NCI-H2227 treated with DMSO at 0.1 percent for 48 hours (cell line): ENCODE measurements around the gene DUSP9.
"Not testable (repeated sequence)": the region's sequence is repeated elsewhere in the genome, so short reads cannot be mapped to it uniquely, and the experiment has no call there.

ENCODE experiments used
- DNase-seq: peaks from one replicate; lab custom pipeline; 2025; lab: John Stamatoyannopoulos, UW

DUSP9 gene

GRCh38 chrX:153692611-153693156 is 45.7 kb downstream of the DUSP9 start:
- DNase-seq, result no peak

GRCh38 chrX:153693216-153694086 is 46.4 kb downstream of the DUSP9 start:
- no peak for DNase-seq

GRCh38 chrX:153694256-153694655 is 47.3 kb downstream of the DUSP9 start:
- not testable (repeated sequence) for DNase-seq

DNA sequence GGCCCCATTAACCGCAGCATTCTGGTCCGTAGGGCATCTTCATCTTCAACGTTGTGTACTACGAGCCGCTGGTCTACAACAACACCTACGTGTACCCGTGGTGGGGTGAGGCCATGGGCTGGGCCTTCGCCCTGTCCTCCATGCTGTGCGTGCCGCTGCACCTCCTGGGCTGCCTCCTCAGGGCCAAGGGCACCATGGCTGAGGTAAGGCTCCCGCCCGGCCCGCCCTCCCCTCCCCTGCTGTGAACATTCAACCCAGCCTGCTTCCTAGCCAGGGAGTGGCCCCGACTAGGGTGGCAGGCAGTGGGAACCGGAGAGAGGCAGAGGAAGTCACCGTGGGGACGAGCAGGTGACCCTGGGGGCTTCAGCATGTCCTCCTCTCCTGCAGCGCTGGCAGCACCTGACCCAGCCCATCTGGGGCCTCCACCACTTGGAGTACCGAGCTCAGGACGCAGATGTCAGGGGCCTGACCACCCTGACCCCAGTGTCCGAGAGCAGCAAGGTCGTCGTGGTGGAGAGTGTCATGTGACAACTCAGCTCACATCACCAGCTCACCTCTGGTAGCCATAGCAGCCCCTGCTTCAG is 47.8 kb downstream of the DUSP9 start:
- no peak for DNase-seq

DNA sequence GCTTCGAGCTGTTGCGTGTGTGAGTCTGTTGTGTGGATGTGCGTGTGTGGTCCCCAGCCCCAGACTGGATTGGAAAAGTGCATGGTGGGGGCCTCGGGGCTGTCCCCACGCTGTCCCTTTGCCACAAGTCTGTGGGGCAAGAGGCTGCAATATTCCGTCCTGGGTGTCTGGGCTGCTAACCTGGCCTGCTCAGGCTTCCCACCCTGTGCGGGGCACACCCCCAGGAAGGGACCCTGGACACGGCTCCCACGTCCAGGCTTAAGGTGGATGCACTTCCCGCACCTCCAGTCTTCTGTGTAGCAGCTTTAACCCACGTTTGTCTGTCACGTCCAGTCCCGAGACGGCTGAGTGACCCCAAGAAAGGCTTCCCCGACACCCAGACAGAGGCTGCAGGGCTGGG is 49.1 kb downstream of the DUSP9 start:
- DNase-seq, result no peak

DNA sequence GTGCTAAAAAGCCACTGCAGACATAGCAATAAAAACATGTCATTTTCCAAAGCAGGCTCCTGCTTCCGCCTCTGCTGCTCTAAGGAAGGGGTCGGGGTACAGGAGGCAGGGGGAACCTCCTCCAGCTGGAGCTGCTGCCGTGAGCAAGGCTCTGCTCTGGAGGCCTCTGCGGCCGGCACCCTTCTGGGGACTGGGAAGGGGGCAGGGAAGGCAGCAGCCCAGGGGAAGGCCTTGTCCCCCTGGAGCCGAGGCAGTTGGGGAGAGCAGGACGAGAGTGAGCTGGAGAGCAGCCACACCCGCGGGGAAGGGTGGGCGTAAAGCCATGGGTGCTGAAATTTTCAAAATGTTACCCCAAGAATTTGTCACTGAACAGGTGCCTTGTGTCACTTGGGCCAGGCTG is 49.5 kb downstream of the DUSP9 start:
- not testable (repeated sequence) for DNase-seq

GRCh38 chrX:153696986-153697722 is 50.2 kb downstream of the DUSP9 start:
- DNase-seq, result not testable (repeated sequence)

- no peak for DNase-seq
Measured at GRCh38 chrX:153697924-153698865, 51.2 kb downstream of the DUSP9 start.

- not testable (repeated sequence) for DNase-seq
Measured at GRCh38 chrX:153699210-153699783, 52.3 kb downstream of the DUSP9 start.

DNA sequence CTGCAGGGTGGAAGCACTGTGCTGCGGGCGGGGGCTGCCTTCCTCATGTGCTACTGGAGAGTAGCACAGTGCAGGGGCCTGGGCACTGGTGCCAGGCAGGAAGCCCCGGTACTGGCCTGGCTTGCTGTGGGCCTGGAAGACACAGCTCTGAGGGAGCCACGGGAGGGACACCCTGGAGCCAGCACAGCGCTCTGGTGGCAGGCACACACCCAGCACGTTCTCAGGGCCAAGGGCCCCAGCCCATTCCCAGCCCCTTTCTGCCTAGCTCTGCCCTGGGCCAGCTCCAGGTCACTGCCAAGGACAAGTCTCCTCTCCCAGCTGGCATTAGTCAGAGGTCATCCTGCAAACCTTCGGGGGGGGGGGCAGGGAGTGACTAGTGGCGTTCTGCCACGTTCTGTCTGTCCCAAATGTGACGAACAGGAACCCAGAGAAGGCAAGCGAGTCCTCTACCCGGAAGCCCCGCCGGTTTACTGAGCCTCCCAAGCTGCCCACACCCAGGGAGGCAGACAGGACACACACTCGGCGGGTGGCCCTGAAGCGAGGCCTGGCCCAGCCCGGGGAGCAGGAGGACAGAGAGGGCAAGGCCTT is 52.9 kb downstream of the DUSP9 start:
- DNase-seq, result not testable (repeated sequence)

DNA sequence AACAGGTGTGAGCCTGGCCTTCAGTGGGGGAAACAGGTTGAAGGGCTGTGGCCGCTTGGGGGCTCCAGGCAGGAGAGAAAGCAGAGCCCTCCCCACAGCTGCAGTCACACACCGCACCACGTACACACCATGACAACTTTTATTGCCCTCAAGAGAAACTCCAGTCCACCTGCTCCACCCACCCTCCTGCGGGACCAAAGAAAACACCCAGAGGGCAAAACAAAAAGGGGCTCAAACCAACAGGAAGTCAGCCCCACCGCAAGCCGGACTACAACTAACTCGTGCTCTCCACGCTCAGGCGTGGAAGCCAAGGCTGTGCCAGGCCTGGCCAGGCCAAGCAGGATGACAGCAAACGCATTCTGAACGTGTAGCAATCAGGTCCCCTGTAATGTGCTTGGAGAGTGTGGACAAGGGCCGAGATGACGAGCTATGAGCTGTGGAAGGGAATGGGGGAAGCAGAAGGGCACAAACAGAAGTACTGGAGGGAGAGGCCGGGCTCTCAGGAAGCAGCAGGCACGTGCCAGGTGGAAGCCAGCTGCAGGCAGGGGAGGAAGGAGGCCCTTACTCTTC is 53.5 kb downstream of the DUSP9 start:
- DNase-seq, result no peak
